GM21360 (cell line): ENCODE results near the gene UMAD1.
"Not testable (repeated sequence)": the region's sequence is repeated elsewhere in the genome, so short reads cannot be mapped to it uniquely, and the experiment has no call there.

Experiments
- ATAC-seq: cut with Tn5 transposase; IDR thresholded peaks from one replicate; pipeline ENCODE4 v1.9.1; 2021; ENCODE audit warnings: mild to moderate bottlenecking, moderate library complexity; ENCODE audit not compliant: unreplicated experiment

The UMAD1 gene

DNA sequence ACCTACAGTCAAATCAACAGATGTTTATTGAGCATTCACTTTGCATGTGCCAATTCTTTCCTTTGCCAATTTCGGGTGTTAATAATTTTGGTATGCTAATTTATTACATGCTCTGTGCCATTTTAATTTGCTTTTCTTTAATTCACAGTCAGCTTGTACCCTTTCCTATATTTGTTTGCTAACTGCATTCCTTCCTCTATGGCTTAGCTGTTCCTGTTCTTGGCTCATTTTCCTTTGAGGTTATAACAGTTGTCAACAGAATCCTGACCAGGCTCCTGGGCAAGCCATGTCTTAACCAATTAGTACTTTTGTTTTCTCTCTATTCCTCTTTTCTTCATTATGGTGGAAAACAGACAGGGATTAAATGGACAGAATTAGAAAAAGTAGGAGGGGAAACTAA lies 151.5 kb downstream of the UMAD1 start:
- ATAC-seq, result no peak

DNA sequence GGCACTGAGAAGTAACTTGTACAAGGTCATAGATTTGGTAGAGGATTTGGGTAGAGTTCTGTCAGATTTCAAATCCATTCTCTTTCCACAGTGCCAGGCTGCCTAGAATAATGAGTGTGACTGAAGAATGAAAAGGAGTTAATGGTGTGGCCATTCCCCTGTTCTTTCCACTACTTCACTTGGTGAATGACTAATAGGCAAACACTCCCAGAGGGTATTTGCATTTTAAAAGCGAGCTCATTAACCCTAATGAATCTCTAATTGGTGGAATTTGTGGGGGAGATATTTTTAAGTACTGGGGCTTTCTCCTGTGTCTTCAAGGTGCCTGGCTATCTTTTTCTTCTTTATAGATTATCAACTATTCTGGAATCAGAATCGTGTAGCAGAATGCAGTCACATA lies 152.7 kb downstream of the UMAD1 start:
- ATAC-seq, result no peak

DNA sequence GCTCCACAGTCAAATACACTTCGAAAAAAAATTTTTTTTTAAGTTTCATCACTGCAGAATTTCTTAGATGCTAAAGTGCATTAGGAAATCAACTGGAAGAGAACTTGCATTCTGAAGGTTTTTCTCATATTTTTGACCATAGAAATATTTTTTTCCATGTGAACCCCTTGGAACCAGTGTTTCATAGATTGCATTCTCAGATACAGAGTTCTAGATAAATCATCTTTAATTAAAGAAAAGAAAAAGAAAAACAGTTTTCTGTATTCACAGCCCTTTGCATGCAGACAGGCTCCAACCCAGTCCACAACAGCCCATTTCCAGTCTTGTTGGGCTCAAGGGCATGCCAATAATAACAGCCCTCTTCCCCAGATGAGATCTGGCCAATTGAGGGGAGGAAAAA lies 153.4 kb downstream of the UMAD1 start:
- ATAC-seq, result no peak

GRCh38 chr7:7795203-7795602 lies 154.7 kb downstream of the UMAD1 start:
- ATAC-seq, result no peak

DNA sequence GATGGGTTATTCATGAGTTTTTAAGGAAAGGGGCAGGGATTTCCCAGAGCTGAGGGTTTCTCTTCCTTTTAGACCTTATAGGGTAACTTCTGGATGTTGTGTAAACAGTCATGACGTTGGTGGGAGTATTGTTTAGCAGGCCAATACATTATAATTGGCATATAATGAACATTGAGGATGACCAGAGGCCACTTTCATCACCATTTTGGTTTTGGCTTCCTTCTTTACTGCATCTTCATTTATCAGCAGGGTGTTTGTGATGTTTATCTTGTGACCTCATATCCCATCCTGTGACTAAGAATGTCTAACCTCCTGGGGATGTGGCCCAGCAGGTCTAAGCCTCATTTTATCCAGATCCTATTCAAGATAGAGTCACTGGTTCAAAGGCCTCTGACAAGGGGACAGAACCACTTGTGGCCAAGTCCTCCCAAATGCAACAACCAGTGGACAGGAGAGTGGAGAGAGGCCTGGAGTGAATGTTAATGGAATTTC lies 155.1 kb downstream of the UMAD1 start:
- no peak for ATAC-seq

DNA sequence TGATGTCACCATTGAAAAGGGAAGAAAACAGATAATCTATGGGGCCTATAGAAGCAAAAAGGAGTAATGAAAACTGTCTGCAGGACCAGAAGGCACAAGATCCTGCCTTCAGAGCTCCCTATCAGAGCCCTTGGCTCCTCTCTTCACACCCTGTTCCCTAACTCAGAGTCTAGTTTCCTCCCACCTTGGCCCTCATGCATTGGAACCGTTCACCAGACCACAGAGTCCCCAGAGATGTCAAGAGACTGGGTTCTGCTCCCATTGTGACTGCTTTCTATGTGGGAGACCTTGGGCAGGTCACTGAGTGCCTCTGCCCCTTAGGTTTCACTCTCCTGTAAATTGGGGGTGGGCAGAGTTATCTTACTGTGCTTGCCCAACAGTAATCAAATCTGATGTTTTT lies 158.0 kb downstream of the UMAD1 start:
- ATAC-seq, result peak; percentile 68

- ATAC-seq, result no peak
Measured at GRCh38 chr7:7799138-7799537, 158.6 kb downstream of the UMAD1 start.

DNA sequence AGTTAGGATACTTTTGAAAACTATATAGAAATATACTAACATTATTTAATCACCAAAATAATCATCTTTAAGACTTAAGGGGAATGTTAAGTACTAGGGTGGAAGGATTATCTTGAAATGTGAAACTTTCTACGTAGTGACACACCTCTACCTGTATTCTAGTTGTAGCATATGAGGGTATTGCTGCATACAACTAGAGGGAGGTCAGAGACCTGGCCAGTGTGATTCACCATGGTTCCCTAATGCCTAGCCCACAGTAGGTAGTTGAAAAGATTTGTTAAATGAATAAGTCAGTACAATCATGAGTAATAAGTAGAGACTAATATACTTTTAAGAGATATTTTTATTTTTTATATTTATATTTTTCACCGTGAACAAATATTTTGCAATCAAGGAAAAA lies 162.0 kb downstream of the UMAD1 start:
- ATAC-seq, result no peak

- ATAC-seq, result no peak
Measured at GRCh38 chr7:7803715-7804178, 163.2 kb downstream of the UMAD1 start.

- peak; percentile 68 for ATAC-seq
Measured at GRCh38 chr7:7804822-7805221, 164.3 kb downstream of the UMAD1 start.

DNA sequence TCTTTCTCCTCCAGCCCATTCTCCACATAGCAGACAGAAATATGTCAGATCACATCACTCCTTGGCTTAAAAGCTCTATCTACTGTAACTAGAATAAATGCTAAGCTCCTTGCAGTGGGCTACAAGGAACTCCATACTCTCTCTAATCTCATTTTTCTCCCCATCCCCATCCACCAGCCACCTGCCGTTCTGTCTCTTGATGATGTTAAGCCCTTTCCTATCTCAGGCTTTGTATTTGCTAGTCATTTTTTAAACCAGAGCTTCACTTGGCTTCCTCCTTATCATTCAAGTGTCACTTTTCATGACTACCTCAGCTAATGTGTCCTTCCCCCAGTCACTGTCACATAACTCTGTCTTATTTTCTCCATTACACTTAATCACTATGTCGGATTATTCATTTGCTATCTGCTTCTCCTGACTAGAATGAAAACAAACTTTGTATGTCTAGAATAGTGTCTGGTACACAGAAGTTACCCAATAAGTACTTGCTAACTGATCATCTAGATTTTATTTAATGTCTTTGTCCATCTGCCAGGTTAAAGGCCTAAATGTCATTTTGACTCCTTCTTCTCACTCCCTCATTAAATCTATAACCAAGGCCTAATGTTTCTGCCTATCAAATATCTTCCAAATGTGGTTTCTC lies 165.1 kb downstream of the UMAD1 start:
- ATAC-seq, result no peak

GRCh38 chr7:7808156-7808555 lies 167.6 kb downstream of the UMAD1 start:
- no peak for ATAC-seq

DNA sequence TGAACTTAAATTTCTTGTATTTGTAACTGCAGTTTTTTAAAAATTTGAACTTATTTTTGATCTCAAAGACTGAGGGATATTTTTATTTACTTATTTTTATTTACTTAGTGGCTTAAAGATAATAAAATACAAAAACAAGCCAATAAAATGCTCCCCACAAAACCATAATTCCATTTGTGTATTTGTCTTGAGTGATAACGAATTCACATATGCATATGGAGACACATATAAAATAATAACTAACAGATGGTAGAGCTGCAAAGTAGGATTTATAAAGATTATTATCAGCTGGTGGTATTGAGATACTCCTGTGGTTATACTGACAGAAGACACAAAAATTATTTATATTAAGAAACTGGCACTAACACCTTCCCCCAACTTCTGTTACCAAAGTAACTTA lies 168.1 kb downstream of the UMAD1 start:
- no peak for ATAC-seq

DNA sequence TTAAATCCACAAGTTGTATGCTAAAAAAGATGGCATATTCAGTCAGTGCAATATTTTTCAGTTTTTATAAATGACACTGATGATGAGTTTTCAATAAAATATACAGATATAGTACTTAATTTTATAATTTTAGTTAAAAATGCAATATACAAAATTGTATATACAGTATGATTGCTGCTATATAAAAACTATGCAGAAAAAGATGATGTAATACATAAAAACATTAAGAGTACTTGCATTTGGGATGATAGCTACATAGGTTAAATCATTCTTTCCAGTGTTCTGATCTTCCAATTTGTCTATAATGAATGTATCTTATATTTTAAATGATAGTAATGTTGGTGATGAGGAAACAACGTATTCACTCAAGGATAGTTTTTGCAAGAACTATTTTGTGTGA lies 169.8 kb downstream of the UMAD1 start:
- no peak for ATAC-seq

GRCh38 chr7:7810826-7811225 lies 170.3 kb downstream of the UMAD1 start:
- no peak for ATAC-seq

- ATAC-seq, result no peak
Measured at GRCh38 chr7:7812112-7812511, 171.6 kb downstream of the UMAD1 start.

GRCh38 chr7:7815395-7815794 lies 174.8 kb downstream of the UMAD1 start:
- ATAC-seq, result no peak

GRCh38 chr7:7816084-7816483 lies 175.5 kb downstream of the UMAD1 start:
- ATAC-seq, result peak; percentile 89

DNA sequence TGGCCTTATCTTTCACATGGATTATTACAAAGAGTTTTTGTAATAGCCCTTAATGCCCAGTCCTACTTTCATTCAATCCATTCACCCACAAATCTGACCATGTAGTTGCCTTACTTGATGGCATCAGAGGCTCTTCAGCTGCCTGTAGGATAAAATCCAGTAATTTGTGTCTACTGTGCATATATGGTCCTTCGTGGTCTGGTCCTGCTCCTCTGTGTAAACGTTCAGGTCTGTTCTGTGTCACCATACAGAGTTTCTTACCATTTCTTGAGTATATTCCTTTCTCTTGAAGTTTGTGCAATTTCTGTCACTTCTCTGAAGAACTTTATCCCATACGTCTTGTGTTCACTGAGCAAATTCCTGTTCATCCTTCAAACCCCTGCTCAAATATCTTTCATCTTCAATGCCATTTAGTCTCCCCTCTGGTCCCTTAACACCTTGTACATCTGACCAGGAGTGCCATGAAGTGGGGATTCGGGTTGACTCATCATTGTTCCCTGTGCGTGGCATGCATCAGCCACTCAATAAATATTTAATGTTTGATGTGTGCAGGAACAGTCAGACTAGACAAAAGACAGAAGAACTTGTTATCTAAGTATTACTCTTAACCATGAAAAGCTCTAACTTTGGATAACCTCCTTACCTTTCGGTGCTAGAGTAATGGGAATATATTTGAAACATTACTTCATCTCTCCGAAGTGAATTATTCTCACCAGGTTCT lies 176.4 kb downstream of the UMAD1 start:
- ATAC-seq, result no peak

- ATAC-seq, result no peak
Measured at GRCh38 chr7:7817748-7818147, 177.2 kb downstream of the UMAD1 start.

DNA sequence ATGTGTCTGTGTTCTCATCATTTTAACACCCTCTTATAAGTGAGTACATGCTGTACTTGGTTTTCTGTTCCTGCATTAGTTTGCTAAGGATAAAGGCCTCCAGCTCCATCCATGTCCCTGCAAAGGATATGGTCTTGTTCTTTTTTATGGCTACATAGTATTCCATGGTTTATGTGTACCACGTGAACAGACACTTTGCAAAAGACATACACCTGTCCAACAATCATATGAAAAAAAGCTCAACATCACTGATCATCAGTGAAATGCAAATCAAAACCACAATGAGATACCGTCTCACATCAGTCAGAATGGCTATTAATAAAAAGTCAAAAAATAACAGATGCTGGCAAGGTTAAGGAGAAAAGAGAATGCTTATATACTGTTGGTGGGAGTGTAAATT lies 177.6 kb downstream of the UMAD1 start:
- not testable (repeated sequence) for ATAC-seq

GRCh38 chr7:7819442-7820247 lies 179.1 kb downstream of the UMAD1 start:
- no peak for ATAC-seq
